ENCODE results near the gene DRC1.
"Not testable (repeated sequence)": the region's sequence is repeated elsewhere in the genome, so short reads cannot be mapped to it uniquely, and the experiment has no call there.

Gene DRC1

DNA sequence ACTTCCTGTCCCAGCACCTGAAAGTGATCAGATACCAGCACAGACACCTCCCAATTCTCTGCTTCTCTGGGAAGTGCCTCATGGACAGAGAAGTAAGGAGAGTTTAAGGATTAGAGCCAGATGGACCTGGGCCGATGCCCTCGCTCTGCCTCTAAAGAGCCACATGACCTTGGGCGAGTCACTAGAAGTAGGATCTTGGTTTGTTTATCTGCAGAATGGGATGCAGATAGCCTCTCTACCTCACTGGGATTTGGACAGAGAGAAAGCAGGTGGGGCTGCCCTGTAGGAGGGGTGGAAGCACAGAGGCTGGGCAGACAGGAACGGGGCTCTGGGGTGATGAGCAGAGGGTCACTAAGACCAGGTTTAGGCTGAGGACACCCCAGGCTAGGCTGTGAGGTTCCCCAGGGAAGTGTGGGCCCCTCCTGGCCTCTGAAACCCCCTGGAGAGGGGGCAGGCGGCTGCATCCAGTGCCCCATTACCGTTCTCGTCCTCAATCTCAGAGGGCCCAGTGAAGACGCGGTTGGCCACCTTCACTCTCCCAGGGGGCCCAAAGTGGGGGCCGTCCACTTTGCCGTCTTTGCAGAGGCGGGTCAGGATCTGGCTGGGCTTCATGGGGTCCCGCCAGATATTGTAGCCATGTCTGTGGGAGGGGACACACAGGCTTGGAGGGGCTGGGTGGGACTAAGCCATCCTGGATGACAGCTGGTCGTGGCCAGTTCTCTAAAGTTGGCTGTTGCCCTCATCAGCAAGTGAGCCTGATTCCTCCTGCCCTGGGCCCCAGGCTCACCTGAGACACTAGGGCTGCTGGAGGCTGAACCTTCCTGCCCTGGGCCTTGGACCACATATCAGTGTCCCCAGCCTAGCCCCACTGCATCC is 62.9 kb downstream of the DRC1 start:
- no peak for DNase-seq

DNA sequence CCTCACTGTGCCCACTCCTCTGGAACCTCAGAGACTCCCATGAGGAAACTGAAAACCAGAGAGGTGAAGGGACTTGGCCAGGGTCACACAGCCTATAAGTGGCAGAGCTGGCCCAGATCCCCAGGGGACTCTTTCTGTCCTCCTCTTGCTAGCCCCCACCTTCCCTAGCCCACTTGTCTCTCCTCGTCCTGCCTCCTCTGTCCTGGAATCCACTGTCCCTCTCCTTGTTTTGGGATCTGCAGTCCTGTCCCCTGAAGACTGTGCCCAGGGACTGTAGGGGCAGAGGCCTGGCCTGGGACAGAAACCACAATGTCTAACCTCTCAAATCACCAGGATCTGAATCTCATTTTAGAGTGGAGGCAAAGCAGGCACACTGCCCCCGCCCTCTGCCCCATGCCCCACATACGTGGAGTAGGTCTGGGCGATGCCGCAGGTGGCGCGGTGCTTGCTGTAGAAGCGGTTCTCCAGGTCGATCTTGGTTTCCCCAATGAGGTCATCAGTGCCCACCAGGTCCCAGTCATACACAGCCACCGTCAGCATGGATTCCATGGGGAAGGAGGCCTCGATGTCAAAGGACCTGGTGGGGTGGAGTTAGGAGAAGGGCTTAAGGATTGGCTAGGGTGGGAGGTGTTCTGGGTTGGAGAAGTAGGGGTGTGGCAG is 63.7 kb downstream of the DRC1 start:
- no peak for DNase-seq

DNA sequence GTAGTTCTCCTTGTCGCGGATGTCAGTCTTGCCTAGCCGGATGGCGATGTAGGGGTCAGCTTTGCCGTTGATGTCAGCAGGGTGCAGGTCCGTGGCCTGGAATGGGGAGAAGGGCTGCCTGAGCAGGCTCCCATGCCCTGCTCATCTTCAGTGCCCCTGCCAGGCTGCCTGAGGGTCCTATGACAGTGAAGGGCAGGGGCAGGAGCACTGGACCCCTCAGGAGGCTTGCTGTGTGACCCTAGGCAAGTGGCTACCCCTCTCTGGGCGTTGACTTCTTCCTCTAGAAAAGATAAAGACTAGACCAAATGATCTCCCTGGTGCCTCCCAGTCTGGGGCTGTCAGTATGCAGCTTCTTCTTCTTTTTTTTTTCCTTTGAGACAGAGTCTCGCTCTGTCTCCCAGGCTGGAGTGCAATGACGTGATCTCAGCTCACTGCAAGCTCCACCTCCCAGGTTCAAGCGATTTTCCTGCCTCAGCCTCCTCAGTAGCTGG is 64.3 kb downstream of the DRC1 start:
- no peak for DNase-seq

DNA sequence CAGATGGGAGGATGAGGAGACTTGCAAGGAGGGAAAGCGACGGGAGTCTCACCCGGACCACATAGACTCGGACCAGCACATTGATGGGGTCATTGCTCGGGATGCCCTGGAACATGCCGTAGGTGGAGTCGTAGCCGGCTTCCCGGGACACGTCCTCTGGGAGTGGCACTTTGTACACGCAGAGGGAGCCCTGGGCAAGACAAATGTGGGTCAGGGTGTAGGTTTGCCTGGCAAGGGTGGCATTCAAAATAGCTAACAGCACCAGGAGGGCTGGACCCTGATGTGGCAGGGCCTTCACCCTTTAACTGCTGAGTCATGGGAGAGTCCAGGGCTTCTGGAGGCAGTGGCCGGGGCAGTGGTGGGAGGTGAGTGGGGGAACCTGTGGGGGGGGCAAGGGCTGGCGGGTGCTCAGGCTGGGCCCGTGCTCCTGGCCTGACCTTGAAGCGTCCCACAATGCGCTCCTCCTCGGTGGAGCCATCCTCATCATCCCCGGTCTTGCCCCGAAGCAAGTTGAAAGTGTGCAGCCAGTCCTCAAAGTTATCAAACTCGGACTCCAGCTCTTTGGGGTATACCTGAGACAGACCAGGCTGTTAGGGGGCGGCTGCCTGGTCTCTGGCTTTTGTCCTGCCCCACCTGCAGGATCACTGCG is 65.1 kb downstream of the DRC1 start:
- DNase-seq: no peak

DNA sequence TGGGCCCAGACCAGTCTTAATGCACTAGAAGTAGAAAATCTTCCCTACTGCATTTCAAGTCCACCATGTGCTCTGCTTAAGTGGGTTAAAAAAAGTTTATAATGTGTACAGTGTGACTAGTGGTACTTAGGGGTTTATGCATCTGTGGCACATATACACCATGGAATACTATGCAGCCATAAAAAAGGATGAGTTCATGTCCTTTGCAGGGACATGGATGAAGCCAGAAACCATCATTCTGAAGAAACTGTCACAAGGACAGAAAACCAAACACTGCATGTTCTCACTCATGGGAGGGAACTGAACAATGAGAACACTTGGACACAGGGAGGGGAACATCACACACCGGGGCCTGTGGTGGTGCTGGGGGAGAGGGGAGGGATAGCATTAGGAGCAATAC is 66.8 kb downstream of the DRC1 start:
- not testable (repeated sequence) for DNase-seq

DNA sequence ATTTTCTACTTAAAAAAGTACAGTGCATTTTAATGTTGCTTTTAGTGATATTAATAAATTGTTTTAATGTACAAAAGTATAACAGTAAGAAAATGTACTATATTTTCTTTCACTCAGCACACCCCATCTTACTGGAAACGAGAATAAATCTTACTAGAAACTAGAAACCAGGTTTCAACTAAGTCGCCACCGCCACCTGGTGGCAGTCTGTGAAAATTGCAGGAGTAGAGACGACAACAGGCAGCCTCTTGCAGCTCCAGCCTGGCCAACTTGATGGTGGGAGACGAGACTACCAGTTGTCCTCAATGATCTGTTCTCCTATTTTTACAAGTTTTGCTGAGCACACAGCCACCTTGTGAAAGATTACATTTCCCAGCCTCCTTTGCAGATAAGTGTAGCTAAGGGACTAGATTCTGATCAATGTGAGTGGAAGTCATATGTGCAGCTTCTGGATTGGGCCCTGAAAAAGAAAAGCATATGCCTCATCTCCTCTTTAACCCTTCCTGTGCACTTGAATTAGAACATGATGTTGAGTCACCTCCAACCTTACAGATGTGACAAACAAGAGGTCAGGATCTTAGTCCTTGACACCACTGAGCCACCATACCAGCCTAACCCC is 67.5 kb downstream of the DRC1 start:
- DNase-seq: peak; percentile 43

DNA sequence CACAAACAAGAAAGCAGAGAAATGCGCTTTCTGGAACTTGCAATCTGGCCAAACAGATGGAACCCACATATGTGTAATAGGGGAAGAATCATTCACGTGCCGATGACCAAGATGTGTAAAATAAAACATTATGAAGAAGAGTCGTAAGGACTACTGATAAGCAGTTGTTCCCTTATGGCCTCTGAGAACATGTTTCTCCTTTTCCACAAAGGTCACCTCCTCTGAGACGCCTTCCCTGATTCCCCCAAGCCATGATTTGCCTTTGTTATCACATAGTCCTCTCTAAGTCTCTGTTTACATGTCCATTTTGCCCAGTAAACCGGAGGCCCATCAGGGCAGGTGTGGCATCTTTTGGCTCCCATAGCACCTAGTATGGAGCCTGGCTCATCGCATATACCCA is 68.2 kb downstream of the DRC1 start:
- no peak for DNase-seq

DNA sequence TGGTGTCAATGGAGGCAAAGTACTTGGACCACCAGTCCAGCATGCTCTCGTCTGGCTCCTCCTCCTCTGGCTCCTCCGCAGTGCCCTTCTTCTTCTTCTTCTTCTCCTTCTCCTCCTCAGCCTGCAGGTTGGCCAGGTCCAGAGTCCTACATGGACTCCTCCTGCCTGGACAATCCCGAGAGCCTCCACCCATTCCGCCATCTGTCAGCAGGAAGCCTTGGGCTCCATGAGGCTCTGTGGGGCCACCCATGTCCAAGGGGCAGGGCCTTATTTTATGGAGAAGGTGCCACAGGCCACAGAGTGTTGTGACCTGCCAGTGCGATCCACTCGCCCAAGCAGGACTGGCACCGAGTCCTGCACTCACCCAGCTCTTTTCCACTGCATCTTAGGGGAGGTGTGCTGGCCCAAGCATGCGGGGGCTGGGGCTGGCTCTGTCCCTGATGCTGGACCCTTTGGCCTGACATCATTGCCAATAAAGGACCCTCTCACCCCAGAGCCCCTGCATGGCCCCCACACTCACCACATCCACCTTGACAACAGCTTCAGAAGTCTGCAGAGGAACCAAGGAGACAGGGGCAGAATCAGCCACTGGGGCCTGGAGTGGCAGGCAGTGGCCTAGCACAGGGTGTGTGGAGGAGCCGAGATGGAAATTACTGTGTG is 69.0 kb downstream of the DRC1 start:
- DNase-seq: no peak

DNA sequence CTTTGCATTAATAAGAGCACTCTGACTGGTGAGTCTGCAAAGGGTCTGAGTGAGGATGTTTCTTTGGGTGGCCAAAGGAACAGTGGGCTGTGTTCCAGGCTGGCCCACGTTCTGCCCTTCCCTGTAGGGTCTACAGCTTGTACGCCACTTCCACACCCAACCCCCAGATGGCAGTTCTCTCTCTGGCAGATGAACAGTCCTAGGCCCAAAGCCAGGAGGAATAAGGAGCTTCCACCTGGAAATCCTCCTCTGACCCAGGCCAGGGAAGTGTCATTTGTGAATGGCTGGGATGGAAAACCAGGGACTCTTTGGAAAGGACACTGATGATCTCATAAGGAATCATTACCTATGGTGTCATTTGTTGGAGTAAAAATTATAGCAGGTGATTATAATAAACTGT is 69.6 kb downstream of the DRC1 start:
- DNase-seq: no peak

DNA sequence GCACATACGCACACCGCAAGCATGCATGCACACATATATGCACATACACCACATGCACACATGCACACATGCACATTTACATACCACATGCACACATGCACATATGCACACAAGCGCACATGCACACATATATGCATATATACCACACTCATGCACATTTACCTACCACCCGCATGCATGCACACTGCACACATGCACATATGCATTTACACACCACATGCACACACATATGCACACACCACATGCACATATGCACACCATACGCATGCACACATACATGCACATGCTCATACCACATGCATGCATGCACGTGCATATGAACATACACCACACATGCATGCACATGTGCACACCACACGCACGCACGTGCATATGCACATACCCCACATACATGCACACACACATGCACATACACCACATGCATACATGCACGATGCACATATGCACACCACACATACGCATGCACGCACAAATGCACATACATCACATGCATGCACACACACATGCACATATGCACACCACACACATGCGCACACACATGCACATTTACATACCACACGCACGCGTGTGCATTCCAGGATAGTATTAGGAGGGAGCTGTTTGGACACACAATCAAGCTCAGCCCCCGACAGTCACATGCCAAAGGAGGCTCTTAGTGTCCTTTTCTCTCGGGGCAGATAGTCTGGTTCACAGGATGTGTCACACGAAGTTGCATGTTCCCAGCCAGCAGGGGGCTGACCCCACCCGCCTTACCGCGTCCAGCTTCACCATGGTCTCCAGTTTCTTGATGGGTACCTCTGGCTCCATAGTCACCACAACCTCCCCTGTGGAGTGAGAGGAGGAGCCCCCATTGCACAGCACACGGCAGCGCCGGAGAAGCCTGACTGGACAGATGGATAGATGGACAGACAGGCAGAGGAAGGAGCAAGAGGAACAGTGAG is 70.3 kb downstream of the DRC1 start:
- DNase-seq: no peak

DNA sequence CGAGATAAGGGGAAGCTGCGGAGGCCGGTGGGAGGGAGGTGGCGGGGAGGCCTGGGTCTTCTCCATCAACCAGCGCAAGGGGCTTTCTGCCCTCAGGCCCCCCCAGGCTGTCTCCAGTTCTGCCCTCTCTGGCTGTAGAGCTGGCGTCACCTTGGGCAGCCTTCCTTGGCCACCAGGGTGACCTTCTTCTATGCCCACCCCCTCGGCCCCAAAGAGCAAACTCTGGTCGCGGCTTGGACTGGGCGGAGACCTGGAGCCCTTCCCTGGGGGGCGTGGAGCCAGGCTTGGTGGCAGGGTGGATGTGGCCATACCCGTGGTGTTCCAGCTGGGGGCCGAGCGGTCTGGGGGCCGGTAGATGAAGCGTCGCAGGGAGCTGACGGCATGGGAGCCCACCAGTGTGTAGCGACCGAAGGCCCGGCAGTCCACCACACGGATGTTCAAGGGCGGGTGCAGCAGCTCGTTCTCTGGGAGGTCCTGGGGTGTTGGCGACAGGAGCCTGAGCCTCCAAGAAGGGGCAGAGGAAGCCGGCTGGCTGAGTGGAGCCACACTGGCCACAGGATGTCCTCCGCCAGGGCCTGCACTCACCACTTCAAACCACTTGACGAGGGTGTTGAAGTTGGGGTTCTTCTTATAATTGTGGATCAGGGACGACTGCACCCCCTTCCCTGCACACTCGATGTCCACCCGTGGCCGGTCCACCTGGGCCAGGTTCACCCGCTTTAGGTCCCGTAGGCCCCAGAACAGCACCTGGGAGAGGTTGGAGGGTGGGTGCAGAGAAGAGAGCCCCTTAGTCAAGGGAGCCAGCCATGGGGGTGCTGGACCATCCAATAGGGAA is 71.3 kb downstream of the DRC1 start:
- DNase-seq: no peak

DNA sequence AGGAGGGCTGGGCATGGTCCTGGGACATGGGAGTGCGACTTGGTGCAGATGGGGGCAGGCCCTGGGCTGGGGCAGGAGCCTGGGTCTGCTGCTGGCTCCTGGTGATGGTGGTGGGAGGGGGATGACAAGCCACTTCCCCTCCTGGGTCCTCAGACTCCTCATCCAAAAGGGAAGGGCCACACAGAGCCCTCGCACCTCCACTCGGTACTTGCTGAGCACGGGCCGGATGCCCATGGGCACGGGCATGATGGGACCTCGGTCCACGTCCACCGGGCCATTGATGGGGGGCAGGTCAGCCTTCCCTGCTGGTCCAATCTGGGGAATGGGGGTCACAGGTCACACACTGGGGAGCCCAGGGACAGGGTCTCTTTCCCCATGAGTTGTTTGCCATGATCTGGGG is 72.1 kb downstream of the DRC1 start:
- DNase-seq: no peak

DNA sequence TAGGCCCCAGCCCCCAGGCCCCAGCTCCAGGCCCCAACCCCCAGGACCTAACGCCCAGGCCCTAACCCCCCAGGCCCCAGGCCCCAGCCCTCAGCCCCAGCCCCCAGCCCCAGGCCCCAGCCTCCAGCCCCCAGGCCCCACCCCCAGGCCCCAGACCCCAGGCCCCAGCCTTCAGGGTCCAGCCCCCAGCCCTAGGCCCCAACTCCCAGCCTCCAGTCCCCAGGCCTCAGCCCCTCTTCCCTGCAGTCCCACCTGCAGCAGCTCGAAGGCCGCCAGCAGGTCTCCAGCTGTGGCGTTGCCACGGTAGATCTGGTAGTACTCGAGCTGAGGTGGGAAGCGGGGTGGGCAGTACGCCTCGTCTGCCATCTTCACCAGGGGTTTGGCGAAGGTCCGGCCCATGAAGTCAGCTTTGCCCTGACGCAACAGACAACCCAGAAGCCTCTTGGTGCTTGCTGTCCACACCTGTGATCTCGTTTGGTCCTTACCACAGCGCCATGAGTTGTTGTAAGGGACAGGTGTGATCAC is 72.6 kb downstream of the DRC1 start:
- no peak for DNase-seq

DNA sequence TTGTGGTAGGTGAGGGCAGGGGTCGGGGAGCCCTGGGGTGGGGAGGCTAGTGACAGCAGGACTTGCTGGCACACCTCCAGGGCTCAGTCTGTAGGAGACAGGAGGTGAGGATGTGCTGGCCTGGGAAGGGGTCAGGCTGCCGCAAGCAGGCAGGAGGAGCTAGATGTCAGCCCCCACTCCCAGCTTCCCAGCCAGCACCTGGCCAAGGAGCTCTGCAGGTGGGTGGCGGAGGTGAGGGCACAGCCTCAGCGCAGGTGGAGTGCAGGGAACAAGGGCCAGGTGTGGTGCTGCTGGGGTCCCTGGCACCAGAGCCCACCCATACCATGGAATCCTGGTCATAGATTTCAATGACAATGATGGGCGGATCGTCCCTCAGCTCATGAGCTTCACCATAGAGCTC is 73.3 kb downstream of the DRC1 start:
- no peak for DNase-seq

DNA sequence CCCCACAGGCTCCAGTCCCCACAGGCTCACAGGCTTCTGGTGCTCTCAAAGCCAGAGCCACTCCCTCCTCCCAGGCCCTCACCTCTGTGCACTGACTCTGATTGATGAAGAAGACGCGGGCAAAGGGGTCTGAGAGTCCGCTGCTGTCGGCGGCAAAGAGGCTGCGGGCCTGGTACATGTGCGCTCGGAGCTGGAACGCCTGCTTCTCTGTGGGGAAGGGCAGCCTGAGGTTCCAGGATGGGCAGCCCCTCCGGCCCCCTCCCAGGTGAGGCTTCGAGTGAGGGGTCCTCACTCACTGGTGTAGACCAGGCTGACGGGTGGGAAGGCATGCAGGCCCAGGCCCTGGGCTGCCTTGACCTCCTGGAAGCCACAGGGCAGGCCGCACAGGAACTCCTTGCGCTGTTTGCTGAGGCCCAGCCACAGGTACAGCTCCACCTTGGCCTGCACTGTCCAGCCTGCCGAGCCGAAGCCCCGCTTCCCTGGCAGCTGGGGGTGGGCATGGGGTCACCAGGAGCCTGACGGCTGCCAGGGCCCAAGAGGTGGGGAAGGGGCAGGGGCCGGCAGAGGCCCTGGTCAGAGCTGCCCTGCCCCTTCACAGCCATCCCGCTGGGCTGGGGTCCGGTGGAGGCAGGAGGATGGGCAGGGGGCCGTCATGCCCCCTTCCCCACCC is 74.2 kb downstream of the DRC1 start:
- DNase-seq: no peak

DNA sequence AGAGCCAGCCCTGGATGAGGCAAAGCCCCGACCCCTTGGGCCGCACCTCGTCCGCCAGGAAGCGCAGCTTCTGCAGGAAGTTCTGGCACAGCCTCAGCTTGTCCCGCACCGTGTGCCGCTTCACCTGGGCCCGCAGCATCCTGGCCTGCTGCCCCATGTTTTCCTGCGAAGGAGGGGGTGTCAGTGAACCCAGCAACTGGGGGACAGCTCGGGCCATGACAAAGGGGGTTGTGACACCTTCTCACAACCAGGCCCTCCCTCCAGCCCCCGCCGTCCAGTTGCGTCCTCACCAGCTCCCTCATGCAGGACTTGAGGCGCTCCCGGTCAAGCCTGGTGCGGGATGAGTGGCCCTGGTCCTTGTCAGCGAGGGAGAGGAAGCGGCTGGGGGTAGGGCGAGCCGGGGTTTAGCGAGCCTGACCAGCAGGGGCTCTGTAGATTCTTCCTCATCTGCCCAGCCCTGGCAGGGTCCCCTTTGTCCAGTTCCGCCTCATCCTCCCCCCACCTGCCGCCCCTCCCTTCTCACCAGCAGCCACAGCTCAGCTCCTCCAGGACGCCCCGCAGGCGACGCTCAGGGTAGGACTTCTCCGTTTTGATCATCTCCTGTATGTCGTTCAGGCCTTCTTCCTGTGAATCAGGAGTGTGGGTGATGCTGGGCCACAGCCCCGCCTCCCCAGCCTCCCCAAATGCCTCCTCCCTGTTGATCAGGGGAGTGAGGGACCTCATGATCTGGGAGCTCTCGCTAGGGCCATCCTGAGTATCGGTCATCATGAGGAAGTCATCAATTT is 75.6 kb downstream of the DRC1 start:
- no peak for DNase-seq

DNA sequence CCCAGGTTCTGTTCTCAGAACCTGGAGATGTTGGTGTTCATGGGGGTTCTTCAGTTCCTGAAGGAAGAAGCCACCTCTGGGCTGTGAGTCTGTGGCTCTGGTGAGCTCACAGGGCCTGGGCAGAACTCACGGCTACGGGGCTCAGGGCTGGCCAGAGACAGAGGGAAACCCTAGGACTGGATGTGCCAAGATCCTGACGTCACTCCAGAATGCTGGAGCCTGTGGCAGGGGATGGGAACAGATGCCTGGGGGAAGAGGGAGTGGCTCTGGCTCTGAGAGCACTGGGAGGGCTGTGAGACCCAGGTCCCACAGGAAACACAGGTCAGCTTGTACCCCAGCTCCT is 76.2 kb downstream of the DRC1 start, which contains the start of gene OTOF:
Gene OTOF, minus strand, starts transcription at position 214 of the 343 bp plus-strand sequence.
- peak; percentile 51 for DNase-seq

DNA sequence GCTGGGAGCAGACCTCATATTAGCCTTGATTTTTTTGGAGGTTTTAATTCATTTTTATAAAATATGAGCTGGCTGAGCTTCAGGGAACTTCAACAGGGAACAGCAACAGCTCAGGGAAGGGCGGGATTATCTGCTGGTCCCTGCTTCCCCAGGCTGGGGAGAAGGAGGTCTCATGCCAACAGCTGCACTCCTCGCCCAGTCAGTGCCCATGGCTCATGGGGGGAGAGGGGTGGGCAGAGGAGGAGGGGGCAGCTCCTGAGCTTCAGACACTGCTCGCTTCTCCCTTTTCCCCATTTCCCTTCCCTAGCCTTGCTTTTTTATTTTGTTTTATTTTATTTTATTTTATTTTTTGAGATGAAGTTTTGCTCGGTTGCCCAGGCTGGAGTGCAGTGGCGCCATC is 76.6 kb downstream of the DRC1 start:
- DNase-seq: no peak

Measured in fibroblast of upper back skin (primary cell).